Measurements from ENCODE around the gene RERE. TPM values are rescaled to one million over a fixed set of nuclear protein-coding genes. Genes with fewer than 3 reads are reported as not detected.

RERE gene
- polyA plus RNA-seq, 1 of the 3 experiments (the other 2 are of a cell fraction): 8.1 TPM

GRCh38 chr1:8389958-8390535 is 427.4 kb downstream of the RERE start:
- no peaks in the 10 kb centered on the region for H3K9me3 ChIP-seq
- H3K4me1 ChIP-seq (ENCODE audit: control insufficient read depth in 1 of 2, insufficient read depth in 2 of 2, low read depth in 1 of 2, low read length in 1 of 2): peaks cover 10 to 17% of the 10 kb centered on the region in 2 experiments
- H3K9ac ChIP-seq: no peak overlapping the region
- DNase-seq: no peak
- no peaks in the 10 kb centered on the region for H3K9me2 ChIP-seq
- no peak overlapping the region for H3K4me3 ChIP-seq (ENCODE audit: low read depth in 2 of 2, low read length in 1 of 2)
- peaks cover 77% of the 10 kb centered on the region for H3K79me2 ChIP-seq (ENCODE audit: insufficient read depth)
- peaks cover 24% of the 10 kb centered on the region for H3F3A ChIP-seq (replicated peaks; ENCODE audit: insufficient read depth)
- TF ChIP-seq CTCF (IDR thresholded peaks at IDR 0.05): no peak
- no peak for TF ChIP-seq RAD21 (IDR thresholded peaks at IDR 0.05; ENCODE audit: low read length)
- no peak for TF ChIP-seq FOXJ3 (CRISPR knock-in tag; IDR thresholded peaks at IDR 0.05)
- no peak for TF ChIP-seq FOXM1 (IDR thresholded peaks at IDR 0.05; ENCODE audit: low read depth)
- no peak for TF ChIP-seq EZH2phosphoT487 (IDR thresholded peaks at IDR 0.05; ENCODE audit: borderline replicate concordance, low read depth)
- TF ChIP-seq RFX5 (IDR thresholded peaks at IDR 0.05; ENCODE audit: low read length): no peak
- TF ChIP-seq USF2 (IDR thresholded peaks at IDR 0.05; ENCODE audit: borderline replicate concordance, low read depth, low read length): no peak
- TF ChIP-seq MEF2A (IDR thresholded peaks at IDR 0.05; ENCODE audit: borderline replicate concordance, low read depth): no peak
- no peak overlapping the region for H3K27ac ChIP-seq (ENCODE audit: low read depth in 2 of 2, low read length in 1 of 2)
- 96% methylated on average over 7 of the region's 7 CpGs for WGBS (ENCODE audit: low lambda C conversion rate)
- peaks cover 11% of the 10 kb centered on the region; the same call in 1 of the 2 replicates for H4K20me1 ChIP-seq (ENCODE audit: insufficient read depth)
- no peaks in the 10 kb centered on the region for H3K27me3 ChIP-seq (ENCODE audit: insufficient read depth)
- CTCF ChIA-PET: no interaction called here
- no peak overlapping the region for H2AFZ ChIP-seq (ENCODE audit: low read depth)
- peaks cover 3 to 27% of the 10 kb centered on the region in 2 experiments for H3K36me3 ChIP-seq (replicated peaks in 1 of 2; ENCODE audit: control insufficient read depth in 1 of 2, insufficient read depth in 2 of 2, low read length in 1 of 2)
- POLR2A ChIA-PET: no interaction called here
- H3K4me2 ChIP-seq: no peak overlapping the region

- no peak overlapping the region for H3K4me3 ChIP-seq (ENCODE audit: low read depth in 2 of 2, low read length in 1 of 2)
- DNase-seq: no peak
- POLR2A ChIA-PET: no interaction called here
Observed at GRCh38 chr1:8388732-8389562, 428.5 kb downstream of the RERE start.

More at GRCh38 chr1:8388732-8389562, 428.5 kb downstream of the RERE start:
- Histone ChIP-seq H3K9ac (no peak overlapping the region), H3K9me2 (no peaks in the 10 kb centered on the region), H3K79me2 (ENCODE audit: insufficient read depth) (peaks cover 84% of the 10 kb centered on the region), H4K20me1 (ENCODE audit: insufficient read depth) (peaks cover 19% of the 10 kb centered on the region), H3K4me1 (ENCODE audit: control insufficient read depth in 1 of 2, insufficient read depth in 2 of 2, low read depth in 1 of 2, low read length in 1 of 2) (peaks cover 14 to 21% of the 10 kb centered on the region in 2 experiments; a peak in 3 of 4 replicates), H3K36me3 (replicated peaks in 1 of 2; ENCODE audit: control insufficient read depth in 1 of 2, insufficient read depth in 2 of 2, low read length in 1 of 2) (peaks cover 3 to 32% of the 10 kb centered on the region in 2 experiments), H3F3A (replicated peaks; ENCODE audit: insufficient read depth) (peaks cover 19% of the 10 kb centered on the region), H3K27ac (ENCODE audit: low read depth in 2 of 2, low read length in 1 of 2) (no peak overlapping the region), H3K27me3 (ENCODE audit: insufficient read depth) (no peaks in the 10 kb centered on the region), H3K4me2 (no peak overlapping the region), H3K9me3 (no peaks in the 10 kb centered on the region), H2AFZ (ENCODE audit: low read depth) (no peak overlapping the region)
- CTCF ChIA-PET: interaction anchor here (1.1 kb wide), 1 partner anchor 74 kb away, joined by 3 read pairs; no protein-coding TSS in a partner anchor
- TF ChIP-seq USF1 (IDR thresholded peaks at IDR 0.05; ENCODE audit: borderline replicate concordance, low read depth) (no peak), TCF12 (IDR thresholded peaks at IDR 0.05) (no peak), CTCF (IDR thresholded peaks at IDR 0.05) (no peak), PBX3 (IDR thresholded peaks at IDR 0.05) (no peak), NFIC (IDR thresholded peaks at IDR 0.05; ENCODE audit: borderline replicate concordance) (no peak), RXRA (IDR thresholded peaks at IDR 0.05; ENCODE audit: borderline replicate concordance, low read depth) (no peak), EP300 (IDR thresholded peaks at IDR 0.05; ENCODE audit: borderline replicate concordance in 1 of 2, low read depth in 1 of 2, low read length in 1 of 2) (no peak), MEF2A (IDR thresholded peaks at IDR 0.05; ENCODE audit: borderline replicate concordance, low read depth) (no peak)
- 92% methylated on average over 12 of the region's 12 CpGs for WGBS (ENCODE audit: low lambda C conversion rate)

Measured in SK-N-SH (cell line).